Dendritic cell treated with granulocyte-macrophage colony-stimulating factor and Interleukin-4, amounts not matched to agents 40 ng/mL and 50 ng/mL, for 4 days (primary cell): ENCODE results near the gene LYPLA2.
"Not testable (repeated sequence)": the region's sequence is repeated elsewhere in the genome, so short reads cannot be mapped to it uniquely, and the experiment has no call there.

Experiments
- H3K27ac Mint-ChIP-seq: one replicate; pipeline ENCODE4 v1.8.0; 2022; ENCODE audit warnings: mild to moderate bottlenecking, mixed read lengths
- H3K27me3 Mint-ChIP-seq: one replicate; pipeline ENCODE4 v1.8.0; 2022; ENCODE audit warnings: mild to moderate bottlenecking, mixed read lengths
- H3K36me3 Mint-ChIP-seq: one replicate; pipeline ENCODE4 v1.8.0; 2022; ENCODE audit warnings: low read depth, mixed read lengths
- H3K4me1 Mint-ChIP-seq: one replicate; pipeline ENCODE4 v1.8.0; 2022; ENCODE audit warnings: low read depth, mixed read lengths
- H3K4me3 Mint-ChIP-seq: one replicate; pipeline ENCODE4 v1.8.0; 2022; ENCODE audit warnings: mild to moderate bottlenecking, moderate library complexity, mixed read lengths
- H3K9me3 Mint-ChIP-seq: one replicate; pipeline ENCODE4 v1.8.0; 2022; ENCODE audit warnings: mixed read lengths
- intact Hi-C: fragments of 100-400 bp; cut with micrococcal nuclease; formaldehyde crosslinking; loops from one replicate; pipeline ENCODE4 v1.15.0; 2022

The LYPLA2 gene

GRCh38 chr1:23768733-23769132, 22.2 kb upstream of the LYPLA2 start:
- Mint-ChIP-seq H3K4me1 (no peaks in the 10 kb centered on the region), H3K27me3 (no peaks in the 10 kb centered on the region), H3K36me3 (peaks cover 56% of the 10 kb centered on the region), H3K9me3 (no peaks in the 10 kb centered on the region), H3K4me3 (no peak overlapping the region), H3K27ac (no peak overlapping the region)
- intact Hi-C loops, result no loop called here

GRCh38 chr1:23772049-23772853, 18.7 kb upstream of the LYPLA2 start:
- H3K27ac Mint-ChIP-seq, result no peak overlapping the region
- no peaks in the 10 kb centered on the region for H3K27me3 Mint-ChIP-seq
- H3K9me3 Mint-ChIP-seq, result no peaks in the 10 kb centered on the region
- intact Hi-C loops, result loop anchor here (1.0 to 10.0 kb wide), 3 partner anchors 35 to 144 kb away; partner anchors contain the start of gene FUCA1
- peaks cover 33% of the 10 kb centered on the region for H3K36me3 Mint-ChIP-seq
- no peaks in the 10 kb centered on the region for H3K4me1 Mint-ChIP-seq
- no peak overlapping the region for H3K4me3 Mint-ChIP-seq

DNA sequence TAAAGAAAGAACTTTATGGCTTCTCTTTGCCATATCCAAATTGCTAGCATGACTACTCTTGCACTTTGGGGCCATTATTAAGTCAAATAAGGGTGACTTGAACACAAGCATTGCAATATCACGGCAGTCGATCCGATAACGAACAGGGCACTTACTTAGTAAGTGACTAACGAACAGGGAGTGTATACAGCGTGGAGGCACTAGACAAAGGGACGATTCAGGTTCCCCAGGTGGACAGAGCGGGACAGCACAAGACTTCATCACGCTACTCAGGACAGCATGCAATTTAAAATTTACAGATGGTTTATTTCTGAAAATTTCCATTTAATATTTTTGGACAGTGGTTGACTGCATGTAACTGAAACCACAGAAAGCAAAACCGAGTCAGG, 18.1 kb upstream of the LYPLA2 start:
- intact Hi-C loops, result loop anchor here (1.0 to 10.0 kb wide), 3 partner anchors 34 to 143 kb away; partner anchors contain the start of gene FUCA1
- Mint-ChIP-seq H3K27ac (no peak overlapping the region), H3K9me3 (no peaks in the 10 kb centered on the region), H3K36me3 (peaks cover 29% of the 10 kb centered on the region), H3K4me3 (no peak overlapping the region), H3K4me1 (no peaks in the 10 kb centered on the region), H3K27me3 (no peaks in the 10 kb centered on the region)

- H3K27ac Mint-ChIP-seq, result no peak overlapping the region
- no peaks in the 10 kb centered on the region for H3K27me3 Mint-ChIP-seq
- intact Hi-C loops, result loop anchor here (5.0 to 10.0 kb wide), 2 partner anchors 33 to 90 kb away; partner anchors contain the start of gene FUCA1
- H3K4me3 Mint-ChIP-seq, result no peak overlapping the region
- no peaks in the 10 kb centered on the region for H3K9me3 Mint-ChIP-seq
- H3K36me3 Mint-ChIP-seq, result peaks cover 18% of the 10 kb centered on the region
- peaks cover 4% of the 10 kb centered on the region for H3K4me1 Mint-ChIP-seq
Measured at GRCh38 chr1:23774174-23774880, 16.6 kb upstream of the LYPLA2 start.

DNA sequence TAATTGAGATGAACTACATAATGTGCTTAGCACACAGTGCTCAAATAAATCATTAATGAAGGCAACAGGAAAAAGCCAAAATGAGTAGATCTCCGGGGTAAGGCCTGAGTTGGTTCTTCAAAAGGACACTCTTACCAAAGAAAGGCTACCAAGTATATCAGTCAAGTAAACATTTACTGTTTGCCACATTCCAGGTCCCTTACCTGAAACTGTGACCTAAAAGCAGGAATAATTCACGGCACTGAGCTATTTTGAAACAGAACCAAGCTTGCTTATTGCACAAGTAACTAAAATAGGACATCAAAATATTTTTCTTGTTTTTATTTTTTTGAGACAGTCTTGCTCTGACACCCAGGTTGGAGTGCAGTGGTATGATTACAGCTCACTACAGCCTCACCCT, 14.7 kb upstream of the LYPLA2 start:
- intact Hi-C loops, result loop anchor here (10.0 kb wide), 1 partner anchor 89 kb away; the partner anchor contains the start of gene FUCA1
- Mint-ChIP-seq H3K27me3 (no peaks in the 10 kb centered on the region), H3K9me3 (no peaks in the 10 kb centered on the region), H3K27ac (no peak overlapping the region), H3K4me1 (peaks cover 13% of the 10 kb centered on the region), H3K4me3 (no peak overlapping the region), H3K36me3 (peaks cover 11% of the 10 kb centered on the region)

- Mint-ChIP-seq H3K36me3 (peaks cover 23% of the 10 kb centered on the region), H3K4me3 (peak within 1 kb of the TSS; percentile 79), H3K27ac (peak within 1 kb of the TSS; percentile 83), H3K27me3 (no peaks in the 10 kb centered on the region), H3K4me1 (peaks cover 13% of the 10 kb centered on the region), H3K9me3 (no peaks in the 10 kb centered on the region)
- intact Hi-C loops, result loop anchor here (1.0 to 10.0 kb wide), 2 partner anchors 13 to 87 kb away; partner anchors contain the start of genes FUCA1 and LYPLA2
Measured at GRCh38 chr1:23777979-23778814, 12.7 kb upstream of the LYPLA2 start, which contains the start of gene PITHD1. Gene PITHD1 (plus strand): TSS chr1:23778418. CDS start chr1:23778516, 98 bp downstream.

- intact Hi-C loops, result loop anchor here (10.0 kb wide), 1 partner anchor 85 kb away; the partner anchor contains the start of gene FUCA1
- Mint-ChIP-seq H3K27ac (peak overlapping the region; percentile 83), H3K9me3 (no peaks in the 10 kb centered on the region), H3K4me3 (no peak overlapping the region), H3K27me3 (no peaks in the 10 kb centered on the region), H3K36me3 (peaks cover 37% of the 10 kb centered on the region), H3K4me1 (peaks cover 20% of the 10 kb centered on the region)
Measured at GRCh38 chr1:23779826-23780371, 11.0 kb upstream of the LYPLA2 start.

DNA sequence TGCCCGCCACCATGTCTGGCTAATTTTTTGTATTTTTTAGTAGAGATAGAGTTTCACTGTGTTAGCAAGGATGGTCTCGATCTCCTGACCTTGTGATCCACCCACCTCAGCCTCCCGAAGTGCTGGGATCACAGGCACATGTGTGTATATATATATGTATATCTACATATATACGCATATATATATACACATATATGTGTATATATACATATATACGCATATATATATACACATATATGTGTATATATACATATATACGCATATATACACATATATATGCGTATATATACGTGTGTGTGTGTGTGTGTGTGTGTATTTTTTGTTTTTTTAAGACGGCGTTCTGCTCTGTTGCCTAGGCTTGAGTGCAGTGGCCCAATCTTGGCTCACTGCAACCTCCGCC, 7.8 kb upstream of the LYPLA2 start:
- H3K4me3 Mint-ChIP-seq, H3K27ac Mint-ChIP-seq, H3K9me3 Mint-ChIP-seq, intact Hi-C loops, H3K27me3 Mint-ChIP-seq: not testable (repeated sequence)
- Mint-ChIP-seq H3K4me1 (peaks cover 23% of the 10 kb centered on the region), H3K36me3 (peaks cover 70% of the 10 kb centered on the region)

DNA sequence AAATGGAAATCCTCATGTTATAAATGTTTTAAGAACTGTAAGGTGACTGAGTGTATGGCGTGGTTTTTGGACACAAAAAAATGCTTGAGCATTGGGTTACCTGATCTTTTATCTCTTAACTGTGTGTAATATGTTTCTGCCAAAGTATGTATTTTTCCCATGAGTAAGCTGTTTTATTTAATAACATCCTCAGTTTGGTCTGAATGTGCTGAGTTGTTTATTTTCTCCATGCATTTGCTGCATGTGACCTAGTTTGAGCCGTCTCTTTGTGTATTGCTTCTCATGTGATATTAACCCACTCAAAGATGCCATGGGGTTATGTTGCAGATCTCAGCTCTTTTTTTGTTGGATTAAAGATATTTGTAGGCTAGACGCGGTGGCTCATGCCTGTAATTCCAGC, 6.1 kb upstream of the LYPLA2 start:
- intact Hi-C loops, result no loop called here
- Mint-ChIP-seq H3K4me1 (peaks cover 14% of the 10 kb centered on the region), H3K27me3 (no peaks in the 10 kb centered on the region), H3K9me3 (no peaks in the 10 kb centered on the region), H3K27ac (peak overlapping the region; percentile 72), H3K4me3 (no peak overlapping the region), H3K36me3 (peaks cover 84% of the 10 kb centered on the region)

DNA sequence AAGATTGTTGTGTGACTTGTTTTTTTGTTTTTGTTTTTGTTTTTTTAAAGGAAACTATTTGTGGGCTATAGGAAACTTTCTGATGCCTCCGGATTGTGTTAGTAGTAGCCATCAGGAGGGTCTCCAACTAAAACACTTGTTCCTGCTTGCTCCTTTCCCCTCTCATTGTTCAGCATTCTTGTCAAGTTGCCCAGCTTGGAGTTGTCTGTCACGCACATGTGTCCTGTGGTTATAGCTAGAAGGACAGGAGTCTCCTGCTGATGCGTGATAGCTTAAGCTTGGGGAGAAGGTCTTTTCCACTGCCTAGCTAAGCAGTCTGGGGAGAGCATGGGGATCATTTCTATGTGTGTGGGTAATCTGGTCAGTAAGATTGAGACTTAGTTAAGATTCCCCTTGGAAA, 3.2 kb upstream of the LYPLA2 start:
- Mint-ChIP-seq H3K36me3 (peaks cover 81% of the 10 kb centered on the region), H3K27me3 (no peaks in the 10 kb centered on the region), H3K4me3 (no peak overlapping the region), H3K9me3 (no peaks in the 10 kb centered on the region), H3K4me1 (peaks cover 30% of the 10 kb centered on the region), H3K27ac (peak overlapping the region; percentile 31)
- intact Hi-C loops, result no loop called here

DNA sequence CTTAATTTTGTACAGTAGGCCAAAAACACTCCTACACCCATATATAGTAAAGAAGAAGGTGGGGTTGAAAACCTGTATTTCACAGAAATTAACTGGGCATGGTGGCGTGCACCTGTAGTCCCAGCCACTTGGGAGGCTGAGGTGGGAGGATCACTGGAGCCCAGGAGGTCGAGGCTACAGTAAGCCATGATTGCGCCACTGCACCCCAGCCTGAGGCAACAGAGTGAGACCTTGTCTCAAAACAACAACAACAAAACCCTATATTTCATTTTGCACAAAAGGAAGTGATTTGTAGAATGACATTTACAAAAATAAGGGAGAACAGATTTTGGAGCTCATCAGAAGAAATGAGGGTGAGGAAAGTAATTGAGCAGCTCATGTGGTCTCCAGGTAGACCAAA, 2.2 kb upstream of the LYPLA2 start:
- H3K27ac Mint-ChIP-seq, result no peak overlapping the region
- H3K27me3 Mint-ChIP-seq, result no peaks in the 10 kb centered on the region
- H3K36me3 Mint-ChIP-seq, result peaks cover 81% of the 10 kb centered on the region

GRCh38 chr1:23791516-23792047, 637 bp downstream of the LYPLA2 start:
- intact Hi-C loops, result loop anchor here (1.0 kb wide), 2 partner anchors 9 to 13 kb away; partner anchors contain the start of genes GALE and PITHD1
- peak overlapping the region; percentile 92 for H3K4me3 Mint-ChIP-seq
- H3K36me3 Mint-ChIP-seq, result peaks cover 84% of the 10 kb centered on the region
- H3K4me1 Mint-ChIP-seq, result peaks cover 51% of the 10 kb centered on the region
- peak overlapping the region; percentile 88 for H3K27ac Mint-ChIP-seq
- H3K27me3 Mint-ChIP-seq, result no peaks in the 10 kb centered on the region
- no peaks in the 10 kb centered on the region for H3K9me3 Mint-ChIP-seq

More for the DNA sequence above, 2.2 kb upstream of the LYPLA2 start:
- peaks cover 40% of the 10 kb centered on the region for H3K4me1 Mint-ChIP-seq
- no peaks in the 10 kb centered on the region for H3K9me3 Mint-ChIP-seq
- H3K4me3 Mint-ChIP-seq, result no peak overlapping the region
- intact Hi-C loops, result no loop called here
